Measurements from ENCODE around the gene DNAJB4.

- TF ChIP-seq CTCF (IDR thresholded peaks at IDR 0.05) (no peak), POLR2A (IDR thresholded peaks at IDR 0.05) (no peak), POLR2AphosphoS5 (IDR thresholded peaks at IDR 0.05) (no peak)
Observed at GRCh38 chr1:78035121-78035520, 30.4 kb downstream of the DNAJB4 start.

Data from suprapubic skin (tissue), 4 donors.